ENCODE measurements around the gene WNT7B. TPM values are rescaled to one million over a fixed set of nuclear protein-coding genes. Genes with fewer than 3 reads are reported as not detected.

Gene WNT7B
- total RNA-seq, 1 donor from 2014 or later, result not detected

DNA sequence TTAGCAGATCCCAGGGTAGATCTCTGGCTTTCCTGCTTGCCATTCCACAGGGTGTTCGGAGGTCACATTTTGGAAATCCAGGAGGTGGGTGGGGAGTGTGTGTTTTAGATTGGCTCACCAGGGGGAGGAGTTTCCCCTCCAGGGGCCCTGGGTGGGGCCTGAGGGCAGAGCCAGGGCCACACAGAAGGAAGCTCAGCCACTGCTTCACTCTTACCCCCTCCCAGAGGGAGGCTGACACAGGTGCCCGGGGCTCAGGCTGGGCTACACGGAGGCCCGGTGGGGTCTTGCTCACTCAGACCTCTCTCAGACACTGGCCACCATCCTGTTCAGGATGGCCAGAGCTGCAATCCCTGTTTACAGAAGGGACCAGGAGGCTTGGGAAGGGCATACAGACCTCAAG lies 2.5 kb downstream of the WNT7B start:
- H3K4me3 ChIP-seq, result no peak overlapping the region
- no peak for DNase-seq (ENCODE audit: low spot score in 2 of 2)
- H3K27me3 ChIP-seq, result peaks cover 41% of the 10 kb centered on the region
- intact Hi-C loops (cut with DNase I), result no loop called here
- H3K36me3 ChIP-seq, result no peaks in the 10 kb centered on the region
- no peaks in the 10 kb centered on the region for H3K9me3 ChIP-seq
- peaks cover 13 to 30% of the 10 kb centered on the region in 2 donors for H3K4me1 ChIP-seq
- TF ChIP-seq, protein P1, sequence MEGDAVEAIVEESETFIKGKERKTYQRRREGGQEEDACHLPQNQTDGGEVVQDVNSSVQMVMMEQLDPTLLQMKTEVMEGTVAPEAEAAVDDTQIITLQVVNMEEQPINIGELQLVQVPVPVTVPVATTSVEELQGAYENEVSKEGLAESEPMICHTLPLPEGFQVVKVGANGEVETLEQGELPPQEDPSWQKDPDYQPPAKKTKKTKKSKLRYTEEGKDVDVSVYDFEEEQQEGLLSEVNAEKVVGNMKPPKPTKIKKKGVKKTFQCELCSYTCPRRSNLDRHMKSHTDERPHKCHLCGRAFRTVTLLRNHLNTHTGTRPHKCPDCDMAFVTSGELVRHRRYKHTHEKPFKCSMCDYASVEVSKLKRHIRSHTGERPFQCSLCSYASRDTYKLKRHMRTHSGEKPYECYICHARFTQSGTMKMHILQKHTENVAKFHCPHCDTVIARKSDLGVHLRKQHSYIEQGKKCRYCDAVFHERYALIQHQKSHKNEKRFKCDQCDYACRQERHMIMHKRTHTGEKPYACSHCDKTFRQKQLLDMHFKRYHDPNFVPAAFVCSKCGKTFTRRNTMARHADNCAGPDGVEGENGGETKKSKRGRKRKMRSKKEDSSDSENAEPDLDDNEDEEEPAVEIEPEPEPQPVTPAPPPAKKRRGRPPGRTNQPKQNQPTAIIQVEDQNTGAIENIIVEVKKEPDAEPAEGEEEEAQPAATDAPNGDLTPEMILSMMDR (IDR thresholded peaks at IDR 0.05), result no peak
- no peak overlapping the region for H3K27ac ChIP-seq

DNA sequence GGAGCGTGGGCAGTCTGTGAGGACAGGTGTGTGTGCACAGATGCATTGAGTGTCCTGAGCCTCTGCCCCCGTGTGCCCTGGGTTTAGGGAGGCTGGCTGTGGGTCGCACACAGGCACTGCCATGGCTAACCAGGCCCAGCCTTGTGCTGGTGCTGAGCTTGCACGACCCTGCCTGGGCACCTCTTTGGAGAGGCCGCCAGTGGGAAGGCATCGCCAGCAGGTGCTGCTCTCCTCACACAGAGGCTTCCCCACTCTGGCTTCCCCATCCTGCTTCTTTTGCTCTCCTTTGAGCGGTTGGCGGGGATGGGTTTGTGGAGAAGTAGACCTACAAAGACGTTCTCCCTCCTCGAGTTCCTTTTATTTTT lies 4.1 kb downstream of the WNT7B start:
- no peaks in the 10 kb centered on the region for H3K36me3 ChIP-seq
- no peaks in the 10 kb centered on the region for H3K9me3 ChIP-seq
- no peak overlapping the region for H3K4me3 ChIP-seq
- peaks cover 39% of the 10 kb centered on the region for H3K27me3 ChIP-seq
- peaks cover 13 to 19% of the 10 kb centered on the region in 2 donors for H3K4me1 ChIP-seq
- TF ChIP-seq, protein P1 (IDR thresholded peaks at IDR 0.05), result no peak
- intact Hi-C loops (cut with DNase I), result no loop called here
- H3K27ac ChIP-seq, result no peak overlapping the region
- DNase-seq (ENCODE audit: low spot score in 2 of 2), result no peak

DNA sequence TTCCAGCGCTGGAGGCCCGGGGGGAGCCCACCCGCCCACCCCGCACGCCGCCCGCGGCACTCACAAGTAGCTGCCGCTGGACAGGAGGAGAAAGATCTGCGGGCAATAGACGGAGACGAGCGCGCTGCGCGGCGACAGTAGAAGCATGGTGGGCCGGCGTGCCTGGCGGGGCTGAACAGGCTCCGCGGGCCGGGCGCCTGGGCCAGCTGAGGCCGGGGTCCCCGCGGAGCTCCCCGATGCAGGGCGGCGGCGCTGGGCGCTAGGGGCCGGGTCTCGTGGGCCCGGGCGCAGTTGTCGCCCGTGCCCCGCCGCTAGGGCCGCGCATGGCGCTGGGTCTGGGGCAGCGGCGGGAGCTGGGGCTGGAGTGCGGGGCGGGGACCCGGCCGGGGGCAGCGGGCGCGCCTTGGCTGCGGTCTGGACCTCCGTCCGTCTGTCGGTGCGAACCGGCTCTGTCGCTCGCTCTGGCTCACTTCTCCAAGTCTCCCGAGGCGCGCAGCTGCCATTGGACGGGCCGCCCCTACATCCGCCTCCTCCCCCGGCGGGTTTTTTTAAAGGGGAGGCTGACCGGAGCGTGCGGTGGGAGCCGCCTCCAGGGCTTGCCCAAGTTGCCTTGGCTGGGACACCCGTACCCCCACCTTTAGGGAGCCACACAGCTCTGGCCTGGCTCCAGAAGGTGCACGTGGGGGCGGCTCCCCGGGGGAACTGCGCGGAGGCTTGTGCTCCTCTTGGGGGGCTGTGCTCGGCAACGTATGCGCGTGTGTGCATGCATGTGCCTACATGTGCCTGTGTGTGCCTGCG lies 4.7 kb downstream of the WNT7B start:
- intact Hi-C loops (cut with DNase I), result no loop called here
- Histone ChIP-seq H3K36me3 (no peaks in the 10 kb centered on the region), H3K4me1 (peaks cover 13 to 18% of the 10 kb centered on the region in 2 donors), H3K27ac (no peak overlapping the region), H3K4me3 (peak overlapping the region; percentile 24 to 33), H3K9me3 (no peaks in the 10 kb centered on the region), H3K27me3 (peaks cover 34% of the 10 kb centered on the region)
- TF ChIP-seq, protein P1 (IDR thresholded peaks at IDR 0.05), result no peak
- no peak for DNase-seq (ENCODE audit: low spot score in 2 of 2)

DNA sequence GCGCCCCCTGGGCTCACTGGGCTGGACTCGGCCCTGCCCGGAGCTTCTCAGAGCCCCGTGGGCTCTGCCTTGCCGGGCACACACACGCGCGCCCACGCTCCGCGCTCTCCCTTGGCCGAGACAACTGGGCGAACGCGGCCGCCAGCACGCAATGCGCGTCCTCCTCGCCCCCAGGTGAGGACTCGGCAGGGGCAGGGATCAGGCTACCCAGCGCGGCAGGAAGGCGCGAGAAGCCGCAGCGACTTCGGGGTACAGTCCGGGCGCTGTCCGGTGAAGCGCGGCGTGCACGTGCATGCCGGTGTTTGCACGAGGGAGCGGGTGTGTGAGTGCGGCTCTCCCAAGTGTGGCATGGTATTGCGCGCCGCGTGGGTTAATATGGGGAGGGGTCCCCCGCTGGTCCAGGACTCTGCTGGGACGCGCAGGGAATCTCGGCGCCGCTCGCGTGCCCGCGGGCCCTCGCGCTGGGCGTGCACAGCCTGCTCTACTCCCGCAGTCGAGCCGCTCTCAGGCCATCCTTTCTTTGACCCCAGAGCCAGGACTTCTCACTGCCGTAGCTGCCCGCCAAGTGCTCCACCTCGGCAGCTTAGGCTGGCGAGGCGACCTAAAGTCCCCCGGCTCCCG lies 5.4 kb downstream of the WNT7B start:
- TF ChIP-seq, protein P1 (IDR thresholded peaks at IDR 0.05), result no peak
- Histone ChIP-seq H3K27me3 (peaks cover 28% of the 10 kb centered on the region), H3K36me3 (no peaks in the 10 kb centered on the region), H3K4me3 (peak overlapping the region; percentile 24 to 33), H3K4me1 (peaks cover 6 to 18% of the 10 kb centered on the region in 2 donors), H3K27ac (no peak overlapping the region), H3K9me3 (no peaks in the 10 kb centered on the region)
- intact Hi-C loops (cut with DNase I), result no loop called here
- no peak for DNase-seq (ENCODE audit: low spot score in 2 of 2)

DNA sequence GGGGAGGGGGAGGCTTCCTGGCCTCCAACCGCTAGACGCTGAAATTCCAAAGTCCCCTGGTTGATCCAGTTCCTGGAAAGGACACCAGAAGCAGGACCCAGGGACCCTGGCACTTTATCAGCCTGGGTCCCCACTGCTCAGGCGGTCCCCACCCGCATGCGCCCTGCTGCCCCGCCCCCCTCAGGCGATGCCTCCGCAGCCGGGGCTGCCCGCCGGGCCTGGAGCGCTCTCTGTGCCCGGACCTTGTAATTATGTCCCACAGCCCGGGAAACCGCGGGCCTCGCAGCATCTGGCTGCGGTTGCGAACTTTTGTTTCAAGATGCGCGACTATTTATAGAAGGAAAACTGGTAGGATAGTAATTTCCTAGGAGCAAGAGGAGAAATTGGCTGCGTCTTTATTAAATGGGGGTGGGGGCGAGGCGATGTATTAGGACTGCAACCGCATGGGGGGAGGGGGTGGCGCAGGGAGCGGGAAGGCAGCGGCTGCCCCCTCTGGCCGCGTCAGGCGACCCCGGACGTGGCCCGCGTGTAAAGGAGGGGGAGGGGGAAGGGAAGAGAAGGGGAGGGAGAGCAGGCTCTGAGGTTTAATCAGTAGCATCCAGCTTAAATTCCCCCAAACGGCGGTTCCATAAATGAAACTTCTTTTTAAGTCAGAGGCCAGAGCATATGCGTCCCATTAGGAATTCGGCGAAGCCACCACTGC lies 6.1 kb downstream of the WNT7B start:
- no peaks in the 10 kb centered on the region for H3K36me3 ChIP-seq
- H3K4me1 ChIP-seq, result peaks cover 2 to 14% of the 10 kb centered on the region in 2 donors
- H3K4me3 ChIP-seq, result peak overlapping the region; percentile 24 to 33
- H3K27ac ChIP-seq, result no peak overlapping the region
- intact Hi-C loops (cut with DNase I), result no loop called here
- no peaks in the 10 kb centered on the region for H3K9me3 ChIP-seq
- TF ChIP-seq, protein P1 (IDR thresholded peaks at IDR 0.05), result no peak
- no peak for DNase-seq (ENCODE audit: low spot score in 2 of 2)
- H3K27me3 ChIP-seq, result peaks cover 28% of the 10 kb centered on the region
